Esophagus (tissue), 2 donors: ENCODE results near the gene BPIFB1. TPM values are rescaled to one million over a fixed set of nuclear protein-coding genes. Genes with fewer than 3 reads are reported as not detected.

Experiments used
- H3K27ac ChIP-seq, 2 donors: one replicate each; pipeline ENCODE4 v1.5.1; 2013; ENCODE audit warnings: low read depth in 2 of 2, mild to moderate bottlenecking in 2 of 2, inconsistent platforms in 1 of 2, low read length in 1 of 2, moderate library complexity in 1 of 2
- H3K27me3 ChIP-seq, 2 donors: one replicate each; pipeline ENCODE4 v1.6.1; 2013; ENCODE audit warnings: low read length in 2 of 2, control low read depth in 1 of 2, mild to moderate bottlenecking in 1 of 2; ENCODE audit not compliant: insufficient read depth in 2 of 2, control insufficient read depth in 1 of 2
- H3K36me3 ChIP-seq, 2 donors: one replicate each; pipeline ENCODE4 v1.6.1; 2013; ENCODE audit warnings: low read length in 1 of 2; ENCODE audit not compliant: control insufficient read depth in 2 of 2, insufficient read depth in 2 of 2
- H3K4me1 ChIP-seq, 2 donors: one replicate each; pipeline ENCODE4 v1.6.1; 2013; ENCODE audit warnings: low read length in 1 of 2; ENCODE audit not compliant: control insufficient read depth in 2 of 2, insufficient read depth in 2 of 2
- H3K4me3 ChIP-seq, 2 donors: one replicate each; pipeline ENCODE4 v1.5.1; 2013; ENCODE audit warnings: low read length in 2 of 2, mild to moderate bottlenecking in 2 of 2, low read depth in 1 of 2, moderate library complexity in 1 of 2
- H3K9me3 ChIP-seq, 2 donors: one replicate each; pipeline ENCODE4 v1.6.1; 2013; ENCODE audit warnings: mild to moderate bottlenecking in 2 of 2, low read depth in 1 of 2, low read length in 1 of 2, moderate library complexity in 1 of 2; ENCODE audit not compliant: control insufficient read depth in 2 of 2, insufficient read depth in 1 of 2
- WGBS, 2 donors: extraction: QIAGEN DNeasy Blood & Tissue Kit; methylation state at CpG; one replicate each; pipeline ENCODE4 v1.1.7; 2013; 5-methylcytosine and 5-hydroxymethylcytosine counted together
- polyA plus RNA-seq, 2 donors: library from polyadenylated mRNA; stranded (reverse); fragments of 200-250 nt; gene quantifications; one replicate each; pipeline ENCODE4 v1.2.3, GENCODE V29; 2013
- donor health status: healthy with polysubstance abuse.
- donor health status: Bipolar disorder and iron deficiency.

Gene BPIFB1
- polyA plus RNA-seq, 2 donors = 0.77 to 1.4 TPM

- WGBS, 2 donors = 77 to 78% methylated on average over 3 of the region's 3 CpGs
- H3K27me3 ChIP-seq = no peaks in the 10 kb centered on the region
- H3K9me3 ChIP-seq = no peaks in the 10 kb centered on the region
- H3K36me3 ChIP-seq = no peaks in the 10 kb centered on the region
- H3K4me1 ChIP-seq = peaks cover 0 to 2% of the 10 kb centered on the region in 2 donors
- no peak overlapping the region for H3K4me3 ChIP-seq
- H3K27ac ChIP-seq = no peak overlapping the region
Observed at GRCh38 chr20:33306228-33306627, 23.2 kb downstream of the BPIFB1 start.

GRCh38 chr20:33306807-33307206 is 23.8 kb downstream of the BPIFB1 start:
- Histone ChIP-seq H3K4me1 (peaks cover 0 to 2% of the 10 kb centered on the region in 2 donors), H3K9me3 (no peaks in the 10 kb centered on the region), H3K27ac (no peak overlapping the region), H3K27me3 (no peaks in the 10 kb centered on the region), H3K4me3 (no peak overlapping the region), H3K36me3 (no peaks in the 10 kb centered on the region)
- 28 to 40% methylated on average over 2 of the region's 2 CpGs for WGBS, 2 donors

- Histone ChIP-seq H3K4me1 (peaks cover 0 to 2% of the 10 kb centered on the region in 2 donors), H3K27ac (no peak overlapping the region), H3K9me3 (no peaks in the 10 kb centered on the region), H3K36me3 (no peaks in the 10 kb centered on the region), H3K4me3 (no peak overlapping the region), H3K27me3 (no peaks in the 10 kb centered on the region)
- 86 to 89% methylated on average over 2 of the region's 2 CpGs for WGBS, 2 donors
Observed at GRCh38 chr20:33308668-33309067, 25.7 kb downstream of the BPIFB1 start.

DNA sequence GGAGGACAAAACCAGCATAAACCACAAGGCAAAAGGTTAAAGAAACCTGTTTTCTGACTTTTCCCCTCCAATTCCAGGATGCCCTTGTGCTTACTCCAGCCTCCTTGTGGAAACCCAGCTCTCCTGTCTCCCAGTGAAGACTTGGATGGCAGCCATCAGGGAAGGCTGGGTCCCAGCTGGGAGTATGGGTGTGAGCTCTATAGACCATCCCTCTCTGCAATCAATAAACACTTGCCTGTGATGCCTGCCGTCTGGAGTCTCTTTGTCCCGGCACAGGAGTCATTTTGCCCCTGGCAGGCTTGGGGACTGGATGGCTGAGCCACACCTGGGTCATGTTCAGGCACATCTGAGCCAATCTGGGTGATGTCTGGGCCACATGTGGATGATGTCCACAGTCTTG is 26.6 kb downstream of the BPIFB1 start:
- H3K4me3 ChIP-seq = no peak overlapping the region
- H3K27ac ChIP-seq = no peak overlapping the region
- 18 to 28% methylated on average over 2 of the region's 2 CpGs for WGBS, 2 donors
- H3K27me3 ChIP-seq = no peaks in the 10 kb centered on the region
- H3K4me1 ChIP-seq = peaks cover 0 to 2% of the 10 kb centered on the region in 2 donors
- H3K36me3 ChIP-seq = no peaks in the 10 kb centered on the region
- no peaks in the 10 kb centered on the region for H3K9me3 ChIP-seq

GRCh38 chr20:33310327-33310899 is 27.4 kb downstream of the BPIFB1 start:
- H3K4me3 ChIP-seq = no peak overlapping the region
- 67 to 78% methylated on average over 6 of the region's 6 CpGs for WGBS, 2 donors
- H3K4me1 ChIP-seq = peaks cover 0 to 2% of the 10 kb centered on the region in 2 donors
- no peaks in the 10 kb centered on the region for H3K9me3 ChIP-seq
- H3K27me3 ChIP-seq = no peaks in the 10 kb centered on the region
- H3K36me3 ChIP-seq = no peaks in the 10 kb centered on the region
- H3K27ac ChIP-seq = no peak overlapping the region

GRCh38 chr20:33311011-33311410 is 28.0 kb downstream of the BPIFB1 start:
- 89 to 90% methylated on average over 8 of the region's 8 CpGs for WGBS, 2 donors
- Histone ChIP-seq H3K4me1 (peaks cover 0 to 2% of the 10 kb centered on the region in 2 donors), H3K4me3 (no peak overlapping the region), H3K27ac (no peak overlapping the region), H3K27me3 (no peaks in the 10 kb centered on the region), H3K36me3 (no peaks in the 10 kb centered on the region), H3K9me3 (no peaks in the 10 kb centered on the region)

DNA sequence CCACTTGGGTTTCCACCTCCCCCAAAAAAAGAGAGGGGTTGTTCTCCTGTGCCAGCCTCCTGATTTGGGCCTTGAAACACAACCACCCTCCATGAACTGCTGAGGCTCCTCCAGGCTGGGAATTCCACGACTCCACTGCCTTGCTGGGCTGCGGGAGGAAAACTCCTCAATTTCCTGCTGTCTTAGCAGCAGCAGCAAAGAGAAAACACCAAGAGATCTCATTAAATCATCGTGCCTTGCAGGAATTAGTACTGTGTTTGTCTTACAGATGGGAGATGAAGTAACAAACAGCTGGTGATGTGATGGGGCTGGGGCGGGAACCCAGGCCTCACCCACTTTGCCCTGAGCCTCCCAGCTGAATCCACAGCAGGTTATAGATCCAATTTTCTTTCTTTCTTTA is 29.0 kb downstream of the BPIFB1 start:
- Histone ChIP-seq H3K4me1 (no peaks in the 10 kb centered on the region), H3K27ac (no peak overlapping the region), H3K4me3 (no peak overlapping the region), H3K9me3 (no peaks in the 10 kb centered on the region), H3K27me3 (no peaks in the 10 kb centered on the region), H3K36me3 (no peaks in the 10 kb centered on the region)
- WGBS, 2 donors = 59 to 64% methylated on average over 4 of the region's 4 CpGs

GRCh38 chr20:33312583-33312982 is 29.6 kb downstream of the BPIFB1 start:
- no peaks in the 10 kb centered on the region for H3K9me3 ChIP-seq
- WGBS, 2 donors = 77 to 83% methylated on average over 11 of the region's 11 CpGs

DNA sequence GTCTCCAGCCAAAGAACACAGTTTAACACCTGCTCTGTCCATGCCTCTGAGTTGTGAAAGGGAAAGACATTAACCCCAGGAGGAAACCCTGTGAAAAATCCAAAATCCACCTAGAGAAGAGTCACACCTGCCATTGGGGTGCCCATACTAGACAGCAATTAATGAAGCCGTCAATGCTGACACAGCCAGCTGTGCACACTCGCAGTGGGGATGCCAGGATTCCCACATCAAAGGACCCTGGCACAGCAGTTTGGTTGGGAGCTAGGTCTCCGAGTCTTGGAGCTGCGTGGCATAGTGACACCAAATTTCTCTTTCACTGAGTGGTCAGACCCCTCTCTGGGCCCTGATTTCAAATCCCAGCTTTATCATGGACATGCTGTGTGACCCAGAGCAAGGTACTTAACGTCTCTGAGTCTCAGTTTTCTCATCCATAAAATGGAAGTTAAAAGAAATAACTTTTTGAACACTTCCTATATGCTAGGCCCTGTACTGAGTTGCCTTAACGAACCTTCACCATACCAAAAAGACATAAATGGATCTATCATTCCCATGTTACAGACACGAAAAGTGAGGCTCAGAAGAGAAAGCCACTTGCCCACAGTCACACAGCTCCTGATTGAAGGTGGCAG is 30.8 kb downstream of the BPIFB1 start:
- Histone ChIP-seq H3K27me3 (no peaks in the 10 kb centered on the region), H3K9me3 (no peaks in the 10 kb centered on the region), H3K4me3 (no peak overlapping the region), H3K27ac (no peak overlapping the region), H3K4me1 (peaks cover 0 to 2% of the 10 kb centered on the region in 2 donors), H3K36me3 (no peaks in the 10 kb centered on the region)
- WGBS, 2 donors = 70 to 74% methylated on average over 7 of the region's 7 CpGs

More at GRCh38 chr20:33312583-33312982, 29.6 kb downstream of the BPIFB1 start:
- no peak overlapping the region for H3K4me3 ChIP-seq
- H3K27ac ChIP-seq = no peak overlapping the region
- no peaks in the 10 kb centered on the region for H3K36me3 ChIP-seq
- no peaks in the 10 kb centered on the region for H3K4me1 ChIP-seq
- H3K27me3 ChIP-seq = no peaks in the 10 kb centered on the region

- peaks cover 0 to 2% of the 10 kb centered on the region in 2 donors for H3K4me1 ChIP-seq
- H3K36me3 ChIP-seq = no peaks in the 10 kb centered on the region
- no peak overlapping the region for H3K4me3 ChIP-seq
- WGBS, 2 donors = 74 to 76% methylated on average over 5 of the region's 5 CpGs
- no peaks in the 10 kb centered on the region for H3K27me3 ChIP-seq
- no peak overlapping the region for H3K27ac ChIP-seq
- peaks cover 0 to 2% of the 10 kb centered on the region in 2 donors for H3K9me3 ChIP-seq
Observed at GRCh38 chr20:33316343-33316742, 33.3 kb downstream of the BPIFB1 start.
